GM21423 (cell line): Measurements from ENCODE around the gene LRRC45.

Source experiments
- ATAC-seq: cut with Tn5 transposase; IDR thresholded peaks from one replicate; pipeline ENCODE4 v1.9.1; 2021; ENCODE audit warnings: mild to moderate bottlenecking, moderate library complexity; ENCODE audit not compliant: unreplicated experiment

Gene LRRC45

DNA sequence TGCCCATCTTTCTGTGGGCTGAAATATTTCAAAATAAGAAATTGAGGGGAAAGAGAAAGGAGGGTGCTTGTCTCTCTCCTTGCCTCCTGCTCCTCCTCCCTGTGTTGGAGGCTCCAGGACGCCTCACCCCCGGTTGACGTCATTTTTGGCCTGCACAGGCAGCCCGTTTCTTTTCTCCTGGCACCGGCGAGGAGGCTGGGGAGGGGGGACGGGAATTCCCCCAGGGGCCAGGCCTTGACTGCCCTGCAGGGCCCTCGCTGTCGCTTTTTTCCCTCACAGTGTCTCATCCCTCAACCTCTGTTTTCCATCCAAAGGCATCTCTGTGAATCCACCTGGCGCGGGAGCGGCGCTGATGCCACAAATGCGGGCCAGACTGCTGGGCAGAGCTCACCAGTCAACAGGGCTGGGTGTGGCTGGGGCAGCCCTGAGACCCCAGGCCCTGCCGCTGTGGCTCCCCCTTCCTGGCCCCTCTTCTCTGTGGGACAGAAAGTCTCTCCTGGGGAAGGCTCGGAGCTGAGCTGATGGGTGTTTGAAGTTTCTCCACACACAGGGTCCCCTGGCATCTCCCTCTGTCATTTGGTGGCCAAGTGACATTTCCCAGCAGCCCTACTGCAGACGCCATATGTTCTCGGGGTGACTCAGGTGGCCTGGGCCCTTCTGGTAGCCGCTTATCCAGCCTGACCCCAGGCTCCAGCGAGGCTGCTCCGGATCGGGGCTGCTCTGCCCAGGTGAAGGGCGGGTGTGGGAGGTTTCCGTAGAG, 16.5 kb upstream of the LRRC45 start:
- no peak for ATAC-seq

GRCh38 chr17:82007228-82007494, 15.9 kb upstream of the LRRC45 start:
- ATAC-seq = no peak

DNA sequence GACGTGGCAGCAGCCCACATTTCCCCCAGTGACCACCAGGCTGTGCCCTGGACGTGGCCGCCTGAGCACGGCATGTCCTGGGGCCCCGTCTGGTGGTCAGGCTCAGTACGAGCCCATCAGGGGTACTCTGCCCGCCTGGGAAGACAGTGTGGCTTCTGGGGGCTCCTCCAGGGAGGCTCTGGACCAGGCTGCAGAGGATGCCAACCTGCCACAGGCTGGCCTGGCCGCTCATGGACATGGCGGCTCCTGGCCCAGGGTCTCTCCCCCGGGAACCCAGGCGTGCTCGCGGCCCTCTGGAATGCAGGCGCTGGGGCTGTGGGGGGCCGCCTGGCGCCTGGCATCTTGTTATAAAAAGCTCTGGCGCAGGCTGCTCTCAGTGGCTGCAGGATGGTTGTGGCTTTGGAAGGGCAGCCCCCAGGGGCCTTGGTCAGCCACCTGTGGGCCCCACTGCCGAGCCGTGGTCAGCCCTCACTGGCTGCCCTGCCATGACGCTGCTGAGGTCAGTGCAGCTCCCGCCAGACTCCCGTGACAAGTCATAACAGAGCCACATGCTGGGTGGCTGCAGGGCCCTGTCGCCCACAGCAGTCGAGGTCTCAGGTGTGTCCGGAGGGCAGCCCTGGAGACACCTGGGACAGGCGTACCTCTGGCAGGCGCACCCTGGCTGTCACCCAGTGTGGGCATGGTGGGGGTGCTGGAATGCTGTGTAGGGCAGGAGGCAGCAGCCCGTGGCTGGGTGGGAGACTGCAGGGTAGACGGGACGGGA, 15.4 kb upstream of the LRRC45 start:
- ATAC-seq = no peak

- ATAC-seq = no peak
These were observed 14.7 kb upstream of the LRRC45 start for GRCh38 chr17:82008258-82008940.

GRCh38 chr17:82008941-82009405, 14.1 kb upstream of the LRRC45 start:
- no peak for ATAC-seq

DNA sequence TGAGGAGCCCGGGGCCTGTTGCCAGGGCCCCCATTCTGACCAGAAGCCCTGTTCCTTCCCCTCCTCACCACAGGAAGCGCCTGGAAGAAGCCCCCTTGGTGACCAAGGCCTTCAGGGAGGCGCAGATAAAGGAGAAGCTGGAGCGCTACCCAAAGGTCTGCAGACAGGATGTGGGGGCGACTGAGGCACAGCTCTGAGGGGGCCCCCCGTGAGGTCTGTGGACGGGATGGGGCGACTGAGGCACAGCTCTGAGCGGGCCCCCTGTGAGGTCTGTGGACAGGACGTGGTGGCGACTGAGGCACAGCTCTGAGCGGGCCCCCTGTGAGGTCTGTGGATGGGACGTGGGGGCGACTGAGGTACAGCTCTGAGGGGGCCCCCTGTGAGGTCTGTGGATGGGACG, 13.7 kb upstream of the LRRC45 start:
- ATAC-seq = no peak

DNA sequence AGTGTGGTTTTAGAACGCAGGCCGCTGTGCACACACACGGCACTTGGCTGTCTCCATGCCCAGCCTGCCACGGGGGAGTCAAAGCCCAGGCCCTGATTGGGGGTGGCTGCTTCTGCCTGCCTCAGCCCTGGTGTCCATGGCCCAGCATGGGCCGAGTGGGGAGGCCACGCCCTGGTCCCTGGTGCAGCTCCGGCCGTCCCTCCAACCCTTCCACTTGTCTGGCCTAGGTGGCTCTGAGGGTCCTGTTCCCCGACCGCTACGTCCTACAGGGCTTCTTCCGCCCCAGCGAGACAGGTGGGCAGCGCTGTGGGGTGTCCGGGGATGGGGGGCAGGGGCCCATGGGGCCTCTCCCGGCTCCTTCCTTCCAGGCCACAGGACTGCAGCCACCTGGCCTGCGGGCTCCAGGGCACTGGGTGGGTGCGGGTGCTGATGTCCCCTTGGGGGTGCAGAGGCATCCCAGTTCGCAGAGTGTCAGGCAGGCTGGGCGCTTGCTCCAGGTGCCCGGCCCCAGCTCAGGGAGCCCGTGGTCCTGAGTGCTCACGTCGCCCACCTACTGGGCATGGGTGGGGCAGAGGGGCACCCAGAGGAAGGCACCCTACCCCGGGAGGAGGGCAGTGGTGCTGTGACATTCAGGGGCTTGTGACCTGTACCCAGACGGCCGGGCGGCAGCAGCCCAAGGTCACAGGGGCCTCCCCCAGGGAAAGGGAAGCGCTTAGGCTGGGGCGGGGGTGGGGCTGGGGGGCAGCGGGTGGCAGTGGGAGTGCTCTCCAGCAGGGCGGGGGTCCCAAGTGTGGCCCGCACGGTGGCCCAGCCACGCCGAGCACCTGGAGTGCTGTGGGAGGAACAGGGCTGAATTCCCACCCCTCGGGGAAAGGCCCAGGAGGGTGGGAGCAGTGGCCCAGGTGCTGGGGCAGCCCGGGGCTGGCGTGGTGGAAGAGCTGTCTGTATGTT, 12.3 kb upstream of the LRRC45 start:
- no peak for ATAC-seq

- ATAC-seq = no peak
These were observed 11.4 kb upstream of the LRRC45 start for GRCh38 chr17:82011617-82012187.

GRCh38 chr17:82012261-82012639, 10.9 kb upstream of the LRRC45 start:
- no peak for ATAC-seq

DNA sequence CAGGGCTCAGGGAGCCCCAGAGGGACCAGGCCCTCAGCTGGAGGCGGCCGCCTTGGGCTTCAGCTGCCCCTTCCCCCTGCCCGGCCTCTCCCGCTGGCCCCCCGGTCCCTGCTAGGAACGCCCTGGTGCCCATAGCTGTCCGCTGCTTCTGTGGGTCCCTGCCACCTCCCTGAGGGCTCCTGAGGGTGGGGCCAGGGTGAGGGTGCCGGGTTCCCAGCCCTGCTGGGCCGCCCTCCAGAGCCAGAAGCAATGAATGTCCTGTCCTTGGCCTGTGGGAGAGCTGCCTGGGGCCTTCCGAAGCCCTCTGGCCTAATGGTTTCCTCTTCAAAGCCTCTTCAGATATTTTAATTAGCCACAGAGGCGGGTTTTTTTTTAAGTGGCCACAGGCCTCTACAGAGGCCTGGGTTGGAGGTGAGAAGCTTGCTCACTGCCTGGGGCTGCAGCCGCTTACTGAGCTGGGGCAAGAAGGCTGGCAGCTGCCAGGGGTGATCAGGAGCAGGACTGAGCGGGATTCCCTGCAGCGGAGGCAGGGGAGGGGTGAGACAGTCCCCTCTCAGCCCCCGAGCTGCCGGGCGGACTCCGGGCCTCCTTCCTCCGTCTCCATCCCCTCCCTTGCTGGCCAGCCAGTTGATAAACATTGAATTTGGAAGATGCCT, 10.3 kb upstream of the LRRC45 start:
- no peak for ATAC-seq

DNA sequence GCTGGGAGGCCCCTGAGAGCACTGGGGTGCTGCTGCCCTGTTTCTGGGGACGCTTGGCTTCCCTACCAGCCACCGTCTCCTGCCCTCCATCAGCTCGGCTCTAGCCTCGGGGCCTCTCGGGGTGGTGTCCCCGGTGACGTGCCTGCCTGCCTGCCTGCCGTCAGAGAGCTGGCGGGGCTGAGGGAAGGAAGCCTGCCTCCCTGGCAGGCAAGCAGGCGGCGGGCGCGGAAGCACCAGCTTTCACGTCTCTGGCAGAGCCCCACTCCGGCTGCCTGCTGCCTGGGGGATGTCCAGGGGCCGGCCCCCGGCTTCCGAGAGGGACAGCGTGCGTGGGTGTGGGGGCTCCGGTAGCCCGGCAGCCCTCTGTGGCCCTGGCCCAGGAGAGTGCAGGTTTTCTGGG, 9.8 kb upstream of the LRRC45 start:
- no peak for ATAC-seq

DNA sequence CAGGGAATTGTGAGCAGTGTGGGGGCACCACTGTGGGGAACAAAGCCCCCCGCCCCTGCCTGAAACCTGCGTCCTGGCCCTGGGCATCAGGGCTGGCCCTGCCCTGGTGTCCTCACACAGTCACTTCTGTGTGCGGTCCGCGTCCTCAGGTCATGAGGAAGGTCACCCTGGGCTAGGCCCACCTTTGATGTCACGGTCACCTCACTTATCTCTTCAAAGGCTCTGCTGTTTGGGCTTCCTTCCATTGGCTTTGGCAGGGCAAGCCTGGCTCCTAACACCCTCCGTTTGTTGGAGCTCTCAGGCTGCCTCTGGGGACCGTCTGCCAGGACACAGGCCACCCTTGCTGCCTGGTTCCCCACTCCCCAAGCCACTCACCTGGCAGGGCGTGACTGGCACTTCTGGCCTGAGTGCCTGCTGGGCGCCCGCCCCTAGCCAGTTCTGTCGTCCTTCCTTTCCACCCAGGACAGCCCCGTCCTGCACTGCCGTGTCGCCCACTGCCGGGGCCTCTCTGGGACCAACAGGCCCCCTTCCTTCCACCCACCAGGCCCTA, 9.3 kb upstream of the LRRC45 start:
- ATAC-seq = no peak

DNA sequence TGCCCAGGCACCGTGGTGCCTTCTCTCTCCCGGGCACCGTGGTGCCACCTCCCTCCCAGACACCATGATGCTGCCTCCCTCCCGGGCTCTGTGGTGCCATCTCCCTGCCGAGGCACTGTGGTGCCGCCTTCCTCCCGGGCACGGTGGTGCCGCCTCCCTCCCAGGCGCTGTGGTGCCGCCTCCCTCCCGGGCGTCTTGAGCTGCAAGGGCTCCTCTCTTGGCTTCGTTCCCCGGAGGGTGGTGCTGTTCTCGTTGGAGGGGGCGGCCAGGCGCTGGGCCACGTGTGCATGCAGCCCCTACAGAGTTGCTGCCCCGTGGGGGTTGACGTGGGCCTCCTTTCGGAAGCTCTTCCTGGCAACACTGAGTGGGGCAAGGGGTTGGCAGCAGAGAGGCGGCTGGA, 8.7 kb upstream of the LRRC45 start:
- no peak for ATAC-seq

DNA sequence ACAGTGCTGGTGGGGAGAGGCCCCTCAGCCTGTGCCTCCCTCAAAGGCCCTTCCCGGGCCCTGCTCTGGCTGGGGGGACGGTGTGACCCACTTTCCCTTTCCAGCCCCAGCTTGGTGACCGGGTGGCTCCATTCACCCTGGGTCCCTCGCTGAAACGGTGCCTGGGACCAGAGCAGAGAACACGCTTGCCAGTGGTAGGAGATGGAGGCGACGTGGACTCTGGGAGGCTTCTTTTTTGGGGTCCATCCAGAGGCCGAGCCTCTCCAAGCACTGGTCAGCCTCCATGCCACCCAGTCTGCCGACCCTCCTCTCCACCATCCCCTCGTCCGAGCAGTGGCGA, 8.2 kb upstream of the LRRC45 start:
- ATAC-seq = no peak

DNA sequence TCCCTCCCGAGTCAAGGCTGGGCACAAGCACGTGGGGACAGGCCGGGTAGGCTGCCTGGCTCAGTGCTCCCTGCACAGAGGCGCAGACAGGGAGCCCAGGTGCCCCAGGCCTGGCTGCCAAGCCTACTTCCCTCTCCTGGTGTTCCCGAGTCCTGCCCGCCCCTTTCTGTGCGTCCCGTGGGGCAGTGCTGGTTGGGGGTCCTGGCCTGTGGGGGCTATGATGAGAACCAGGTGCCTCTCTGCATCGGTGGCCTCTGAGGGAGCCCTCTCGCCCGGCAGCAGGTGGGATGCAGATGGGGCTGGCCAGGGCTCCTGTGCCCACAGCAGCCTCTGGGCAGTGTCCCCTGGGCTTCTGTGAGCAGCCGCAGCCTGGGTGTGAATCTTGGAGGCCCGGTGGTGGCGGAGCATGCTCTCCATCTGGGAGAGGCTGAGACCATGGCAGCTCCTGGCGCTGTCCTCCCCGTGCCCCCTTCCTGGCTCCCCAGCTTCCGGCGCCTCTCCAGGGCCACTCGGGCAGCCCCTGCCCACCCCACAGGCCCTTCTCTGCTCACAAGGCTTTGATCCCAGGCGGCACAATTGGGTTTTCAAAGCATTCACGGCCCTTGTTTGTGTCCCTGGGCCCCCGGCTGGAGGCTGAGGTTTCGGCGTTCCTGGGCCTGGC, 7.7 kb upstream of the LRRC45 start:
- ATAC-seq = no peak

GRCh38 chr17:82016061-82016874, 6.8 kb upstream of the LRRC45 start:
- ATAC-seq = no peak

DNA sequence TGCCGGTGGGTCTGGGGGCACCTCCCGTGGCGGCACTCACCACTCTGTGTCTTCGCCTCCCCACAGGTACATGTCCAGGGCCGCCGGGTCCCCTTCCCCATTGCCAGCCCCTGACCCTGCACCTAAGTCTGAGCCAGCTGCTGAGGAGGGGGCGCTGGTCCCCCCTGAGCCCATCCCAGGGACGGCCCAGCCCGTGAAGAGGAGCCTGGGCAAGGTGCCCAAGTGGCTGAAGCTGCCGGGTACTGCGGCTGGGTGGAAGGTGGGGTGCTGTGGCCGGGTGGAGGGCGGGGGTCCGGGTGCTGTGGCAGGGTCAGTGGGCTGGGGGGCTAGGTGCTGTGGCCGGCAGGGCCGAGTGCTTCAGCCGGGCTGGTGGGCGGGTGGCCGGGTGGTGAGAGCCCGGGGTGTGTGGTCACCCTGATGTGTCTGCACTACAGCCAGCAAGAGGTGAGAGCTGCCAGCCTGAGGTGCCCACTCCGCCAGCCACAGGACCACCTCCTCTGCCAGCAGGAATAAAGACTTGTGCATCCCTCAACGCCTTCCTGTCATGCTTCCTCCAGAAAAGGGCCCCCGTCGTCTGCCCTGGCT, 6.1 kb upstream of the LRRC45 start:
- ATAC-seq = no peak

- no peak for ATAC-seq
These were observed 5.4 kb upstream of the LRRC45 start for GRCh38 chr17:82017612-82018151.
